ENCODE measurements around the gene VKORC1. TPM values are rescaled to one million over a fixed set of nuclear protein-coding genes. Genes with fewer than 3 reads are reported as not detected.
A peak's percentile ranks its signal among the peaks of the same experiment; 100 is the strongest.

VKORC1 gene
- total and polyA plus RNA-seq, 7 donors, result 30.5 to 165 (median 107) TPM

DNA sequence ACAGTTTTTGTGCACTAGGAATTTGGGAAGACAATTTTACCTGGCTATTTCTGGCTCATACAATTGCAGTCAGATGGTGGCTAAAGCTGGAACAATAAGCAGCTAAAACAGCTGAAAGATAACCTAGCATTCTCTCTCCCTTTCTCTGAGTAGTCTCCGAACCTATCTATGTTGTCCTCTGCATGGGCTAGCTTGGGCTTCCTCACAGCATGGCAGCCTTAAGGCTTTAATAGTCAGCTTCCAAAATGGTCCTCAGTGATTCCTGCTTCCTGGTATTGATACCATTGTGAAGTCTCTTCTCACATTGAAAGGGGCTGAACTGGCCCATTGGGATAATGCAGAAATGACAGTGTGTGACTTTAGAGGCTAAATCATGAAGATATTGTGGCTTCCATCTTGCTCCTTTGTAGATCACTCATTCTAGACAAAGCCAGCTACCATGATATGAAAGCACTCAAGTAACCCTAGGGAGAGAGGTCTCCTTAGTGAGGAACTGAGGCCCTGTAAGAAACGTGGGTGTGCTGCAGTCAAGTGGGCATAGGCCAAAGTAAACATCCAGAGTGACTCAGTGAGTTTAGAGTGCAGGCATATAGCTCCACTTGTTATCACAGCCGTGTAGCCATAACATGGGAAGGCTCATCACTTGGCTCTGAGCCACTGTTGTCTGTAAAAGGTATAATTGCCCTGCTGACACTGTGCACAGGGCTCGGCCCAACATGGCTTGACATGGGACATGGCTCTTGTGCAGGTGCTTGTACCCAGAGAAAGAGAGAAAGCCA is 5.5 kb upstream of the VKORC1 start:
- intact Hi-C loops (cut with DNase I), result no loop called here

DNA sequence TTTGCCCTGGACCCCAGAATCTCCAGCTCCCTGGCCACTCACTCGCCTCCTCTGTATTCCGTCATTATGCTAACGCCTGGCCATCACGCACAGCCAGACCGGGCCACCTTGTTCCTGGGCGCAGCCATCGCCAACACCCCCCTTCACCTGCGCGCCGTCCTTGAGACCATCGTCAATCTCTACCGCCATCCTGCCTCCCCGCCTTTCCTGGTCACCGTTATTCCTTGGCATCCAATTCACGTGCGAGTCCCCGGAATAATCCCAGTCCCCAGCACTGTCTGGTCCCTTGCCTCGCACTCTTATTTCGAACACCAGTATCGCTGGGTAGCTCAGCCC is 541 bp downstream of the VKORC1 start:
- intact Hi-C loops (cut with DNase I), result no loop called here
- whole genome bisulfite sequencing, 2 donors, result 1% methylated on average over 20 of the region's 20 CpGs
- DNase-seq, result no peak

More for the DNA sequence above, 5.5 kb upstream of the VKORC1 start:
- WGBS, 2 donors, result 58 to 71% methylated on average over 4 of the region's 4 CpGs
- no peaks in the 10 kb centered on the region for H3K36me3 ChIP-seq
- H3K27me3 ChIP-seq, result no peaks in the 10 kb centered on the region
- DNase-seq, result no peak
- H3K27ac ChIP-seq, result no peak overlapping the region
- peaks cover 0 to 4% (median 1%) of the 10 kb centered on the region in 4 donors for H3K4me1 ChIP-seq
- TF ChIP-seq POLR2AphosphoS5 (IDR thresholded peaks at IDR 0.05) (no peak), POLR2A (IDR thresholded peaks at IDR 0.05) (no peak), EP300 (IDR thresholded peaks at IDR 0.05) (no peak)
- TF ChIP-seq, protein P1, sequence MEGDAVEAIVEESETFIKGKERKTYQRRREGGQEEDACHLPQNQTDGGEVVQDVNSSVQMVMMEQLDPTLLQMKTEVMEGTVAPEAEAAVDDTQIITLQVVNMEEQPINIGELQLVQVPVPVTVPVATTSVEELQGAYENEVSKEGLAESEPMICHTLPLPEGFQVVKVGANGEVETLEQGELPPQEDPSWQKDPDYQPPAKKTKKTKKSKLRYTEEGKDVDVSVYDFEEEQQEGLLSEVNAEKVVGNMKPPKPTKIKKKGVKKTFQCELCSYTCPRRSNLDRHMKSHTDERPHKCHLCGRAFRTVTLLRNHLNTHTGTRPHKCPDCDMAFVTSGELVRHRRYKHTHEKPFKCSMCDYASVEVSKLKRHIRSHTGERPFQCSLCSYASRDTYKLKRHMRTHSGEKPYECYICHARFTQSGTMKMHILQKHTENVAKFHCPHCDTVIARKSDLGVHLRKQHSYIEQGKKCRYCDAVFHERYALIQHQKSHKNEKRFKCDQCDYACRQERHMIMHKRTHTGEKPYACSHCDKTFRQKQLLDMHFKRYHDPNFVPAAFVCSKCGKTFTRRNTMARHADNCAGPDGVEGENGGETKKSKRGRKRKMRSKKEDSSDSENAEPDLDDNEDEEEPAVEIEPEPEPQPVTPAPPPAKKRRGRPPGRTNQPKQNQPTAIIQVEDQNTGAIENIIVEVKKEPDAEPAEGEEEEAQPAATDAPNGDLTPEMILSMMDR (IDR thresholded peaks at IDR 0.05), result no peak
- H3K4me3 ChIP-seq, result no peak overlapping the region
- no peaks in the 10 kb centered on the region for H3K9me3 ChIP-seq

GRCh38 chr16:31093132-31093703 is 1.4 kb downstream of the VKORC1 start:
- Histone ChIP-seq H3K4me1 (peaks cover 0 to 23% (median 16%) of the 10 kb centered on the region in 4 donors), H3K4me3 (peak overlapping the region; percentile 74 to 93 (median 81)), H3K36me3 (peaks cover 7 to 24% (median 10%) of the 10 kb centered on the region in 4 donors), H3K27ac (peak overlapping the region; percentile 86 to 95 (median 94)), H3K27me3 (no peaks in the 10 kb centered on the region), H3K9me3 (no peaks in the 10 kb centered on the region)
- 29 to 57% methylated on average over 17 of the region's 17 CpGs for WGBS, 2 donors
- TF ChIP-seq POLR2A (IDR thresholded peaks at IDR 0.05), result no peak
- TF ChIP-seq EP300 (IDR thresholded peaks at IDR 0.05), result no peak
- TF ChIP-seq POLR2AphosphoS5 (IDR thresholded peaks at IDR 0.05), result no peak
- TF ChIP-seq, protein P1 (IDR thresholded peaks at IDR 0.05), result no peak
- no peak for DNase-seq
- intact Hi-C loops (cut with DNase I), result no loop called here

More for the DNA sequence above, 541 bp downstream of the VKORC1 start:
- H3K36me3 ChIP-seq, result peaks cover 4 to 20% (median 9%) of the 10 kb centered on the region in 4 donors
- TF ChIP-seq POLR2A (IDR thresholded peaks at IDR 0.05), result no peak
- TF ChIP-seq, protein P1 (IDR thresholded peaks at IDR 0.05), result no peak
- no peak for TF ChIP-seq POLR2AphosphoS5 (IDR thresholded peaks at IDR 0.05)
- no peak for TF ChIP-seq EP300 (IDR thresholded peaks at IDR 0.05)
- H3K27me3 ChIP-seq, result no peaks in the 10 kb centered on the region
- H3K9me3 ChIP-seq, result no peaks in the 10 kb centered on the region
- H3K4me1 ChIP-seq, result peaks cover 0 to 23% (median 16%) of the 10 kb centered on the region in 4 donors
- peak overlapping the region; percentile 86 to 95 (median 94) for H3K27ac ChIP-seq
- peak overlapping the region; percentile 74 to 93 (median 81) for H3K4me3 ChIP-seq

DNA sequence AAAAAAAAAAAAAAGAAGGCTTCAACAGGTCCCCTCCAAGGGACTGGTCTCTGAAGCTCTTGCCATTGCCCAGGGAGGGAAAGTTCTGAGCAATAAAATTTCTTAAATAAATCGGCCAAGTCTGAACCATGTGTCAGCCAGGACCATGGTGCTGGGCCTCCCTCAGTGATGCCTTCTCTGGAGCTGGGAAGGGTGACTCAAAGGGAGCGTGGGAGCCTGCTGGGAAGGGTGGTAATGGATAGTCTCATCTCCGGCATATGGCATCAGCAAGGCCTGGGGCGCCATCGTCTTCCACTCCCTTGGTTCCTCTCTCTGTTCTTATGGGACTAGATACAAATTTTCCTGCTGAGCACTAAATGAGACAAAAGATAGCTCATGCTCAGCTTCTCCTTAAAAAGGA is 2.3 kb downstream of the VKORC1 start:
- Histone ChIP-seq H3K27me3 (no peaks in the 10 kb centered on the region), H3K9me3 (no peaks in the 10 kb centered on the region), H3K4me1 (peaks cover 0 to 23% (median 16%) of the 10 kb centered on the region in 4 donors), H3K27ac (peak overlapping the region in 1 of 4 donors; percentile 2), H3K4me3 (no peak overlapping the region), H3K36me3 (peaks cover 7 to 33% (median 10%) of the 10 kb centered on the region in 4 donors)
- no peak for TF ChIP-seq POLR2AphosphoS5 (IDR thresholded peaks at IDR 0.05)
- TF ChIP-seq EP300 (IDR thresholded peaks at IDR 0.05), result no peak
- no peak for TF ChIP-seq POLR2A (IDR thresholded peaks at IDR 0.05)
- TF ChIP-seq, protein P1 (IDR thresholded peaks at IDR 0.05), result no peak
- no peak for DNase-seq
- intact Hi-C loops (cut with DNase I), result no loop called here
- 96 to 97% methylated on average over 5 of the region's 5 CpGs for WGBS, 2 donors
